GM18873 (cell line): ENCODE data around the gene PLEKHA5.
"Not testable (repeated sequence)": the region's sequence is repeated elsewhere in the genome, so short reads cannot be mapped to it uniquely, and the experiment has no call there.

Source experiments
- ATAC-seq: cut with Tn5 transposase; IDR thresholded peaks from one replicate; pipeline ENCODE4 v1.9.1; 2021; ENCODE audit warnings: mild to moderate bottlenecking, moderate library complexity, moderate number of reproducible peaks; ENCODE audit not compliant: unreplicated experiment, low FRiP score

Gene PLEKHA5

DNA sequence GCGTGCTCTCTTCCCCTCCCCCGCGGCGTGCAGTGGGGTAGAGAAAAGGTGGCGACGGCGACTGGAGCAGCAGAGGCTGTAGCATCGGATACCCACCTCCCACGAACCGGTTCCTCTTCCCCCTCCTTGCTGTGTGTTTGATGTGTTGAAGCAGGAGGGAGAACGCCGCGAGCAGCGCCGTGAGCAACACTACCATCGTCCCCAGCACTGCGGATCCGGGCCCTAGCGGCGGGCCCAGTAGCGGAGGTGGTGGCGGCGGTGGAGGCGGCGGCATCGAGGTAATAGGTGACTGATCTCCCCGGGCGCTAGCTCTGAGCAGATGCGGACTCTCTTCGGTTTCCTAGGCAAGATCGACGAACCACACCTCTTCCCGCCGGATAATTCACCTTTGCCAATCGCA lies 176.8 kb downstream of the PLEKHA5 start:
- ATAC-seq = no peak

DNA sequence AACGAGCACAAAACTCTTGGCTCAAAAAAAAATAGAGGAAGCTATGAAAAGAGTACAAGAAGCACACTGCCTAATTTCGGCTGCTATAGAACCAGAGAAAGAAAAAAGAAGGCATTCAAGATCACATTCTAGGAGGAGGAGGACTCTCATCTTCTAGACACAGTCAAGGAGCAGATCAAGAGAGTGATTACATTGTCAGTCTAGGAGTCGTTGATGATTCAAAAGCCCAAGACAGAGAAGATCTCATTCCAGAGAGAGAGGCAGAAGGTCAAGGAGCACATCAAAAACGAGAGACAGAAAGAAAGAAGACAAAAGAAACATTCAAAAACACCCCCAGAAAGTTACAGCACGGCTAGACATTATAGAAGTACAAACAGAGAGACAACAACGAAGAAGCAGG lies 177.9 kb downstream of the PLEKHA5 start:
- ATAC-seq = no peak

DNA sequence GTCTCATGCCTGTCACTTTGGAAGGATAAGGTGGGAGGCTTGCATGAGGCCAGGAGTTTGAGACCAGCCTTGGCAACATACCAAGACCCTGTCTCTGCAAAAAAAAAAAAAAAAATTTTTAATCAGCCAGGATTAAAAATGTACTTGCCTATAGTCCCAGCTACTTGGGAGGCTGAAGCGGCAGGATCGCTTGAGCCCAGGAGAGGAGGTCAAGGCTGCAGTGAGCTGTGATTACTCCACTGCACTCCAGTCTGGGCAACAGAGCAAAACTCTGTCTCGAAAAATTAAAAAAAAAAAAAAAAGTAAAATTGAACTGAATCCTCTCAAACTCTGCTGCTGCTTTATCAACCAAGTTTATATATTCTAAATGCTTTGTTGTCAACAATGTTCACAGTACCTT lies 181.6 kb downstream of the PLEKHA5 start:
- no peak for ATAC-seq

DNA sequence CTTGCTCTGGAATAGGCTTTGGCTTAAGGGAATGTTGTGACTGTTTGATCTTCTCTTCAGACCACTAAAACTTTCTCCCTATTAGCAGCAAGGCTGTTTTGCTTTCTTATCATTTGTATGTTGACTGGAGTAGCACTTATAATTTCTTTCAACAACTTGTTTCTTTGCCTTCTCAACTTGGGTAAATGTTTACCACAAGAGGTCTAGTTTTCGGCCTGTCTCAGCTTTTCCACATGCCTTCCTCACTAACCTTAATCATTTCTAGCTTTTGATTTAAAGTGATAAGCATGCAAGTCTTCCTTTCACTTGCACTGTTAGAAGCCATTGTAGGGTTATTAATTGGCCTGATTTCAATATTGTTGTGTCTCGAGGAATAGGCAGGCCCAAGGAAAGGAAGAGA lies 183.1 kb downstream of the PLEKHA5 start:
- ATAC-seq = no peak

DNA sequence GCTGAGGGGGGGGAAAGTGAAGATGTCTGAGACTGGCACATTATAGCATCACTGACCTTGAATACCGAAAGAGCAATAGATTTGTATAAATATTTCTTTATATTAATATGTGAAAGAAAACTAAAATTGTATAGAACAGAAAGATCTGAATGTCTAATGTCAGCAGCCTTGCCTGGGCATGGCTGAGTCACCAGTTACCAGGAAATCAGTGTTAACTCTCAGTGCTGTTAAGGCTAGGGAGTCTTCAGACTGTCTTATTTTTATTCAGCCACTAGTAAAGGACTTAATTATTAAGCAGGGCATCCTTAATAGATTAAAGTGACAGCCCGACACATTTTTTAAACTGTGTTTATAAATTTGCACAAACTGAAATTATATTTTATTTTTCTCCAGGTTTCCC lies 186.9 kb downstream of the PLEKHA5 start:
- no peak for ATAC-seq

DNA sequence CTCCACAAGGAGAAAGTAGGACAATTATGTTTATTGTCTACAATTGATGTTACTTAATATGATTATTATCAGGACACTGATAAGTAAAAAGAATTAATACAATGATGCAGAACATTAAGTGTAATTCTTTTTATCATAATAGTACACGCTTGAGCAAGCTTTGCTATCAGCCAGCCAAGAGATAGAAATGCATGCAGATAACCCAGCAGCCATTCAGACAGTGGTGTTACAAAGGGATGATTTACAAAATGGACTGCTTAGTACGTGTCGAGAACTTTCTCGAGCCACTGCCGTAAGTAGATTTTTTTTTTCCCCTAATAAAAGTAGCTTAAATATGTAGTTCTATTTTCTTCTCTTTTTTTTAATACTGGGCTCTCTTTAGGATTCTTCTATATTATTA lies 192.8 kb downstream of the PLEKHA5 start:
- no peak for ATAC-seq

DNA sequence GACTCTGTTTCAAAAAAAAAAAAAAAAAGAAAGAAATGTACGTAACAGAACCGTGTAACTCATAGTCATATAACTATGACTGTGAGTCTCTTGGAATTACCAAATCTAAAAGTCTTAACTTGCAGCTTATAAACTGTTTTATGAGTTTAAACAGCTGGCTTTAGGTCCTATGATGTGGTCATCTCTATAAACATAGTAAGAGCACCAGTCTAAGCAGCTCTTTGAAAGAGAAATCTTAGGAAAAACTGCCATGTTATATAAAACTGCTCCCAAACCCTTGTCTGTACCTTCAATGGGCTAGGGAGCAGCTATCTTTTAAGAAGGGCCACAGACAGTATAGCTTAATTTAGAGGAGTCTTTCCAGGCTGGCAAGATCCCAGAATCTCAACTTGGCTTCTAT lies 194.3 kb downstream of the PLEKHA5 start:
- no peak for ATAC-seq

DNA sequence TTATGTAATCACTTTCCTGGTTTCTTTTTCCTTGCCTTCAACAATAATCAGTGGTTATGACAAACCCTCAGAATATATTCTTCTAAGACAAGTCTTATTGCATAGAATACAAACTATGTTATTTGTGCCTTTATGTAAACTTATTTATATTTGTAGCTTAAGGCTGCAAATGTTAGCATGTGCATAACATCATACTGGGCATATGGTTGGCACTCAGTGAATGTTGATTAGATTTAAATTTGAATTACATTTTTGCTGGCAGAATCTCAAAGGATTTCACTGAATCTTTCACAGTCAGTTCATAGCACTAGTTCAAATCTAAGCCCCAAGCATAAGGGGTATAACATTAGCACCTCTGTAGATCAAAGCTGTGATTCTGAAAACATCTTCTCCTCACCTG lies 196.6 kb downstream of the PLEKHA5 start:
- ATAC-seq = no peak

DNA sequence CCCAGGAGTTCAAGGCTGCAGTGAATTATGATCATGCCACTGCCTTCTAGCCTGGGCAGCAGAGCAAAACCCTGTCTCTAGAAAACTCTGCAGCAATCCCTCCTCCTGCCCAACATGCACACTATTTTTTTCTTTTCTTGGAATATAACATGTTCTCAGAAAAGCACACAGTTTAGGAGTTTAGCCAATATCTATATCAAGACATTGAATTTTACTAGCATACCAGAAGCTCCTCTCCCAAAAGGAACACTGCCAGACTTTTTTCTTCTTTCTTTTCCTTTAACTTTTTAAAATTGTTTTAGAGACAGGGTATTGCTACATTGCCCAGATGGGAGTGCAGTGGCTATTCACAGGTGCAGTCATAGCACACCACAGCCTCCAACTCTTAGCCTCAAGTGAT lies 202.7 kb downstream of the PLEKHA5 start:
- no peak for ATAC-seq

DNA sequence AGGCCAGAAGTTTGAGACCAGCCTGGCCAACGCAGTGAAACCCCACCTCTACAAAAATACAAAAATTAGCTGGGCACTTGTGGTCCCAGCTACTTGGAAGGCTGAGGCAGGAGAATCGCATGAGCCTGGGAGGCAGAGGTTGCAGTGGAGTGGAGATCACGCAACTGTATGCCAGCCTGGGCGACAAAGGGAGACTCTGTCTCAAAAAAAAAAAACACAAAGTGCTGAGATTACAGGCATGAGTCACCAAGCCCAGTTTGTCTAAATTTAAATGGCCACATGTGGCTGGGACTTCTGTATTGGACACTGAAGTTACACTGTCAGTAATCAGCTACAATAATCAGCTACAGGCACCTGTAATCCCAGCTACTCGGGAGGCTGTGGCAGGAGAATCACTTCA lies 208.9 kb downstream of the PLEKHA5 start:
- no peak for ATAC-seq

DNA sequence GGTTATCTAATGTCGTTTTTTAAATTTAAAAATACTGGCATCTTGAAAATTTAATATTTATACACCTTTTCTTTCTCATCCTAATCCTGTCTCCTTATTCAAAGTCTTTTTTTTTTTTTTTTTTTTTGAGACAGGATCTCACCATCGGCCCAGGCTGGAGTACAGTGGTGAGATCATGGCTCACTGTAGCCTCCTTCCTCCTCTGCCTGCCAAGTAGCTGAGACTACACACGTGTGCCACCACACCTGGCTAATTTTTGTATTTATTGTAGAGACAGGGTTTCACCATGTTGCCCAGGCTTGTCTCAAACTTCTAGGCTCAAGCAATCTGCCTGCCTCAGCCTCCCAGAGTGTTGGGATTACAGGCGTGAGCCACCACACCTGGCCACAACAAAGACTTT lies 221.3 kb downstream of the PLEKHA5 start:
- not testable (repeated sequence) for ATAC-seq

DNA sequence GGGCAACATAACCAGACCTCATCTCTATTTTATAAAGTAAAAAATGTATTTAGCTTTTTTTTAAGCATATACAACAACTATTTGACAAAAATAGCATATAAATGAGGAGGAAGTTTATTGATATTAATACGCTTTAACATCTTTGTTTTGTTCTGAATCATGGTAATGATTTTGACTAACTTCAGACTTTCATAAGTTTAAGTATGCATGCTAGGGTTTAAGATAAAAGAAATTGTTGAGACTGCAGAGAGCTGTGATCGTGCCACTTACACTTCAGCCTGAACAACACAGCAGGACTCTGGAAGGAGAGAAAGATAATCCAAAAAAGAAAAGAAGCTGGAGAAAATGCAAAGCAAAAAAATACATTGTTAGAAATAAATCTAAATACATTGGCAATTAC lies 221.8 kb downstream of the PLEKHA5 start:
- ATAC-seq = no peak

DNA sequence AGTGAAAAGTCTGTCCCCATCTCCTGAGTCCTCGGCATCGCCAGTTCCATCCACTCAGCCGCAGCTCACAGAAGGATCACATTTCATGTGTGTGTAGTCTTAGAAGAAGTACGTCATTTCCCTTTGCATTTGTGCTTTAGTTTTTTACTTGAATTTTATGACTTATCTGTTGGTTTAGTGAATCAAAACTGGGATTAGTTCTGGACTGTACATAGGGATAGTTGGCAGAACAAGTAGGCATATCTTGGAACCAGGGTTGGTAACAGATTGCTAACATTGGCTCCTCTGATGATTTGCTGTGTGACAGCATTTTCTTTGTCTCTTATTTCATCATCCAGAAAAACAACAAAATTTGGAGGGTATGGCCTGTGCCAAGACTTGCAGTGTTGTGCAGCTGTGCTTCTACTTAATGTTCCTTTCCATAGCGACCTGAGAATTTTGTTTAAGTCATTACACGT lies 240.2 kb downstream of the PLEKHA5 start:
- ATAC-seq = no peak

DNA sequence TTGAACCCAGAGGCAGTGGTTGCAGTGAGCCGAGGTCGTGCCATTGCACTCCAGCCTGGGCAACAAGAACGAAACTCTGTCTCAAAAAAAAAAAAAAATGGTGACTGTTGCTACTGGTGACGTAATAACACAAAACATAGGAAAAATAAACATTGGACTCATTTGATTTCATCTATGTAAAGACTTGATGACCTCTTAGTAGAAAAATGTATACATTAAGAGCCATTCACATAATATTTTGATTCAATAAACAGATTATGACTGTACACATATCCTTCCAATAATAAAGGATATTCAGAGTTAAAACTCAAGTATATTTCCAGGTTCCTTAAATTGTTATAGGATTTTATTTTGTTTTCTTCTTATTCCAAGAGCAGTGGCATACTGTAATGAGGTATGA lies 244.1 kb downstream of the PLEKHA5 start:
- no peak for ATAC-seq

DNA sequence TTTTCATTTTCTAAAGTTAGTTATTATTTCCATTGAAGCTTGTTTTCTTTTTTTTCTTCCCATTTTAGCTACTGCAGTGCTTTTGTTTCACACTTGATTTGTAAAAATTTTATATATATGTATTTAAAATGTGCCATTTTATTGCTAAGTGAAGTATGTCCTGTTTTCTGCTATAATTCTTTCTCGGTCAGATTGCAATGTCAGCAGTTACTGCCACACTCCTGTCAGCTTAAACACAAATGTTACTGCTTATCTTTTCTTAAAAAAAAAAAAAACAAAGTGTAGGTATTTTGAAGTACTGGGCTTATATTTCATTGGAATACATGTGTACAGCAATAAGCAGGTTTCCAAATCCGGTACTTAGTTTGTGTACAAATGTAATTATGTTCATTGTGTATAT lies 246.4 kb downstream of the PLEKHA5 start:
- ATAC-seq = no peak

DNA sequence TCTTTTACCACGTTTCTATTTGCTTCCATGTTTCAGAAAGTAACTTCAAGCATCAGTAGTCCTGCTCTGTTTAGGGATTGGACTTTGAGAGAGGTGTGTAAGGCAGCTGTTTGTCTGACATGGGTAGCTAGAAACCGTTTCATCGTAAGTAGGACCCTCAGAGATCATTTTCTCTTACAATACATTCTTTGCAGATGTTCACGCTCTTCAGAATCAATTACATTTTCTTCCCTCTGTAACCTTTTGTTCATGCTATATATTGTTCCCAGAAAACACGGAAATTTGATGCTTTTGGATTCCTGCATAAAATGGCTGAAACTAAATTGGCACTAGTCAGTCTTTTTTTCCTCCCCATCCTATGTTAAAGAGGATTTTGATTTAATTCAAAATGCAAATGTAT lies 247.2 kb downstream of the PLEKHA5 start:
- ATAC-seq = no peak

DNA sequence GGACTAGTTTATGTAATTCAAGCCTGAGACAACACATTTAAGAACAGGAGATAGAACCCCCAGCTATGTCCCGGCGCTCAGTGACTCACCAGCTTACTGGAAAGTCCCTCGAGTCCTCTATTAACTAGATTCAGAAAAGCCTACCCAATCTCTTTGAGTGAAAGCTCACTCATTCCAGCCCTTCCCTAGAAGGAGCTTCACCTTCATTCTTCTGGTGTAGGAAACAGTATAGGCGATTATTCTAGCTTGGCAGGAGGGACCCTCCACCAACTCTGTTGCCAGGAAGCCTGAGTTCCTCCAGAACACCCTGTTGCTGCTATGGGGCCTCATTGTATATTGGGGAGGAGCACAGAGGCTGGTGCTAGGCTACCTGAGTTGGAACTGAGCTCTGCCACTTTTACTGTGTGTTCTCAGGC lies 252.6 kb downstream of the PLEKHA5 start:
- ATAC-seq = peak; percentile 98

DNA sequence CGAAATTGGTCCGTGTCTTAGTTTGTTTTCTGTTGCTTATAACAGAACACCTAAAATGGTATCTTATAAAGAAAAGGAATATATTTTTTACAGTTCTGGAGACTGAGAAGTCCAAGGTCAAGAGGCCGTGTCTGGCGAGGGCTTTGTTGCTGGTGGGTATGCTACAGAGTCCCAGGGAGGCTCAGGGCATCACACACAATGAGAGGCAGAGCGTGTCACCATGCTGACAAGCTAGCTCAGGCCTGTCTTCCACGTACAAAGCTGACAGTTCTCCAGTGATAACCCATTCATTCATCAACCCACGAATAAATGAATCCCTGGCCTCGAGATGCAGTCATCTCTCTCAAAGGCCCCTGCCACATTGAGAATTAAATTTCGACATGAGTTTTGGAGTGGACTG lies 253.0 kb downstream of the PLEKHA5 start:
- ATAC-seq = no peak

DNA sequence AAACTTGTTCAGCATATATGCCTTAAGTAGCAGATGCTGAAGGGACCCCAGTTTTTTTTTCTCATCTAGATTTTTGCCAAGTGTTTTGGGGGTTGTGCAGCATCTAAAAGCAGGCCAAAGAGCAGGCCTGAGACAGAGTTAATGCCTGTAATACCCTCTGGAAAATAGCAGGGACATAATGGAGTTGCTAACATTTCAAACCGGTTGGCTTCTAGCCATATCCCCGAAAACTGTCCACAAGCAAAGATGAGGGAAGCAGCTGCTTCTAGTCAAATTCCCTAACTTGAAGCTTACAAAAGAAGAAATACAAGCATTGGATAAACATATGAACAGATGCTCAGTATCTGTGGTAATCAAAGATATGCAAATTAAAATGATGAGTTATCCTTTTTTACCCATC lies 257.6 kb downstream of the PLEKHA5 start:
- no peak for ATAC-seq

DNA sequence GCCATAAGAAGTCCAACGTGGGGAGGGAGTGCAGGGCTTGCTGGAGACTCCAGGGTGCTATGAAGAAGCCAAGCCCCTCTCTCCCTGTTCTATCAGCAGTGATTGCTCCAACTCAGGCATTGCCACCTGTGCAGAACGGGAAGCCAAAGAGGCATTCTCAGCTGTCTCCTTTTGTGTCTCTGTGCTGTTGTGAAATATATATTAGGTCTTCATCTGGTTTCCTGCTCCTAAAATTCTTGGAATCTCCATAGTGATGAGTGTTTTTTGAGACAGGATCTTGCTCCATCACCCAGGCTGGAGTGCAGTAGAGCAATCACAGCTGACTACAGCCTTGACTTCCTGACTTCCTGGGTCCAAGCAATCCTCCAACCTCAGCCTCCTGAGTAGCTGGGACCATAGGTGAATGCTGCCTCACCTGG lies 258.6 kb downstream of the PLEKHA5 start:
- no peak for ATAC-seq

DNA sequence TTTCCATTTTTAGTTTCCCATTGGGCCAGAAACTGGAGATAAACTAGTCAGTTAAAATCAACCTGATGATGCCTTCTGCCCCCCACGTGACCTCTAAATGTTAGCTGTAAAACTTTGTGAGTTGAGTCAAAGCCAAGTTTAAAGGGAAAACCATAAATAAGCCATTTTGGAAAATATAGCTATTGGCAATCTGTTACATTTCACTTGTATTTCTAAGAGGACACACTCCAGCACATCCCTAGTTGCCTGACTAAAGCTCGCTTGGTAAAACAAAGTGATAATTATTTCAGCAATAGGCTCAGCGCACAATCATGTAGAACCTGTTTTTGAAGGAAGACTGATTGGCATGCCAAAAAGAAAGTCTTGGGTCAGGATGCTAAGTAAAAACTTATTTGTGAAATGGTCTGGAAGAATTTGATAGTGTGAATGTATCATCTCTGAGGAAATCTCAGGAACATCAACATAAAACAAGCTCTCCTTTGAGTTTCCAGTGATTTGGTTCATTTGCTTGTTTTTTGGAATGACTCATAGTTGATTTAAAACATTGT lies 260.6 kb downstream of the PLEKHA5 start:
- no peak for ATAC-seq

DNA sequence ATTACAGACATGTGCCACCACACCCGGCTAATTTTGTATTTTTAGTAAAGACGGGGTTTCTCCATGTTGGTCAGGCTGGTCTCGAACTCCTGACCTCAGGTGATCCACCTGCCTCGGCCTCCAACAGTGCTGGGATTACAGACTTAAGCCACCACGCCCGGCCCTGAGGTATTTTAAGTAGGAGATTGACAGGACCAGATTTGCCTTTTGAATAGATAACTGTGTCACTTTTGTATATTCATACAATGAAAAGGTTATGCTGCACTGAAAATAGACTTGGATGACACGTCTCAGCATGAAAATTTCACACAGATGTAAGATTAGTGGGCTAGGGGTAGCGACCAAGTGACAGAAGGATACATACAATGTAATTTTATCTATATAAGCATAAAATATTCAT lies 263.1 kb downstream of the PLEKHA5 start:
- not testable (repeated sequence) for ATAC-seq

DNA sequence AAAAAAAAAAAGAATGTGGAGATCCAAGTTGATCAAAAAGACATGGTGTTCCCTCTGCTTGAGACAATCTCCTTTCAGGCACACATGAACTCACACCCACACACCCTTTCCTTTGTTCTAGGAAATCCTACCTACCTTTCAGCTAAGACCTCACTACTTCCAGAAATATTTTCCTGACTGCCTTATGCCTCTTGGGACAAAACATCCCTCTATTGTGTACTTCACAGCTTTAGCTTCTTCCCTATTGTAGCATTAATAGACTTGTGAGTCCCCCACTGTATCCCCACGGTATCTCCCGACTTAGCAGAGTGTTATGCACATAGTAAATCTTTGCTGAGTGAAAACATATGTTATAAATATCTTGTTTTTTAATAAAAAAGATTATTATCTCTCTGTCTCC lies 264.9 kb downstream of the PLEKHA5 start:
- ATAC-seq = no peak
